ENCODE data around the gene NELL2. TPM values are rescaled to one million over a fixed set of nuclear protein-coding genes. Genes with fewer than 3 reads are reported as not detected.

Gene NELL2
- total RNA-seq, 4 donors from 2014 or later, result 1.1 to 22.9 (median 15.6) TPM

- ATAC-seq (ENCODE audit: low FRiP score) (no peak), DNase-seq (ENCODE audit: low spot score) (no peak)
- TF ChIP-seq CTCF (IDR thresholded peaks at IDR 0.05), result no peak
Measured at GRCh38 chr12:44476683-44477082, 399.4 kb downstream of the NELL2 start.

- ATAC-seq (ENCODE audit: low FRiP score) (no peak), DNase-seq (ENCODE audit: low spot score) (no peak)
- TF ChIP-seq CTCF (IDR thresholded peaks at IDR 0.05), result no peak
Measured at GRCh38 chr12:44465139-44465538, 411.0 kb downstream of the NELL2 start.

- DNase-seq (ENCODE audit: low spot score) (no peak), ATAC-seq (ENCODE audit: low FRiP score) (no peak)
- TF ChIP-seq CTCF (IDR thresholded peaks at IDR 0.05), result no peak
Measured at GRCh38 chr12:44464180-44464579, 411.9 kb downstream of the NELL2 start.

- TF ChIP-seq CTCF (IDR thresholded peaks at IDR 0.05), result no peak
- DNase-seq (ENCODE audit: low spot score) (no peak), ATAC-seq (ENCODE audit: low FRiP score) (no peak)
Measured at GRCh38 chr12:44462729-44463128, 413.4 kb downstream of the NELL2 start.

GRCh38 chr12:44460261-44460660 lies 415.9 kb downstream of the NELL2 start:
- DNase-seq (ENCODE audit: low spot score) (no peak), ATAC-seq (ENCODE audit: low FRiP score) (no peak)
- no peak for TF ChIP-seq CTCF (IDR thresholded peaks at IDR 0.05)

GRCh38 chr12:44459569-44459968 lies 416.5 kb downstream of the NELL2 start:
- no peak for TF ChIP-seq CTCF (IDR thresholded peaks at IDR 0.05)
- ATAC-seq (ENCODE audit: low FRiP score) (no peak), DNase-seq (ENCODE audit: low spot score) (no peak)

Small RNAs within 50 kb of the gene (small RNA-seq; reads per million reads assigned to genes)
- gene RF00019, result not detected

Other genes with a start within 250 kb of the NELL2 start
- 1 to 10 TPM in 1 of 4 donors, under 1 TPM in 3; 0.12 to 3.8 (median 0.81) TPM for gene DBX2, start 174.8 kb upstream of the NELL2 start, total RNA-seq

Measured in omental fat pad (tissue), 4 donors.